ENCODE measurements around the gene GOLGA8S. TPM values are rescaled to one million over a fixed set of nuclear protein-coding genes. Genes with fewer than 3 reads are reported as not detected.
"Not testable (repeated sequence)": the region's sequence is repeated elsewhere in the genome, so short reads cannot be mapped to it uniquely, and the experiment has no call there.

GOLGA8S gene
- total RNA-seq, 1 donor from 2014 or later, result 0.32 TPM

DNA sequence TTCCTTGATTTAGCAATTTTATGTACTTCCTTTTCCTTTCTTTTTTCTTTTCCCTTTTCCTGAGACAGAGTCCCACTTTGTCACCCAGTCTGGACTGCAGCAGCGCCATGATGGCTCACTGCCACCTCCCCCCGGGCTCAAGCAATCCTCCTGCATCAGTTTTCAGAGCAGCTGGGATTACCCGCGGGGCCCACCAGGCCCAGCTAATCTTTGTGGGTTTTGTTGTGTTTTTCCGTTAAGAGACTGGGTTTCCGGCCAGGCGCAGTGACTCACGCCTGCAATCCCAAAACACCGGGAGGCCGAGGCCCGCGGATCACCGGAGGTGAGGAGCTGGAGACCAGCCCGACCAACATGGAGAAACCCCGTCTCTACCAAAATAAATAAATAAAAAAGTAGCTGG is 17.7 kb downstream of the GOLGA8S start:
- DNase-seq (ENCODE audit: low spot score), result no peak
- Mint-ChIP-seq H3K27me3 (ENCODE audit: low read depth) (peaks cover 1% of the 10 kb centered on the region), H3K4me1 (ENCODE audit: low read depth) (peaks cover 3% of the 10 kb centered on the region), H3K36me3 (ENCODE audit: low read depth) (no peaks in the 10 kb centered on the region), H3K9me3 (ENCODE audit: low read depth) (no peaks in the 10 kb centered on the region), H3K27ac (ENCODE audit: unreplicated experiment) (no peak overlapping the region), H3K4me3 (ENCODE audit: unreplicated experiment) (no peak overlapping the region)
- TF ChIP-seq, protein P1, sequence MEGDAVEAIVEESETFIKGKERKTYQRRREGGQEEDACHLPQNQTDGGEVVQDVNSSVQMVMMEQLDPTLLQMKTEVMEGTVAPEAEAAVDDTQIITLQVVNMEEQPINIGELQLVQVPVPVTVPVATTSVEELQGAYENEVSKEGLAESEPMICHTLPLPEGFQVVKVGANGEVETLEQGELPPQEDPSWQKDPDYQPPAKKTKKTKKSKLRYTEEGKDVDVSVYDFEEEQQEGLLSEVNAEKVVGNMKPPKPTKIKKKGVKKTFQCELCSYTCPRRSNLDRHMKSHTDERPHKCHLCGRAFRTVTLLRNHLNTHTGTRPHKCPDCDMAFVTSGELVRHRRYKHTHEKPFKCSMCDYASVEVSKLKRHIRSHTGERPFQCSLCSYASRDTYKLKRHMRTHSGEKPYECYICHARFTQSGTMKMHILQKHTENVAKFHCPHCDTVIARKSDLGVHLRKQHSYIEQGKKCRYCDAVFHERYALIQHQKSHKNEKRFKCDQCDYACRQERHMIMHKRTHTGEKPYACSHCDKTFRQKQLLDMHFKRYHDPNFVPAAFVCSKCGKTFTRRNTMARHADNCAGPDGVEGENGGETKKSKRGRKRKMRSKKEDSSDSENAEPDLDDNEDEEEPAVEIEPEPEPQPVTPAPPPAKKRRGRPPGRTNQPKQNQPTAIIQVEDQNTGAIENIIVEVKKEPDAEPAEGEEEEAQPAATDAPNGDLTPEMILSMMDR (IDR thresholded peaks at IDR 0.05), result no peak

DNA sequence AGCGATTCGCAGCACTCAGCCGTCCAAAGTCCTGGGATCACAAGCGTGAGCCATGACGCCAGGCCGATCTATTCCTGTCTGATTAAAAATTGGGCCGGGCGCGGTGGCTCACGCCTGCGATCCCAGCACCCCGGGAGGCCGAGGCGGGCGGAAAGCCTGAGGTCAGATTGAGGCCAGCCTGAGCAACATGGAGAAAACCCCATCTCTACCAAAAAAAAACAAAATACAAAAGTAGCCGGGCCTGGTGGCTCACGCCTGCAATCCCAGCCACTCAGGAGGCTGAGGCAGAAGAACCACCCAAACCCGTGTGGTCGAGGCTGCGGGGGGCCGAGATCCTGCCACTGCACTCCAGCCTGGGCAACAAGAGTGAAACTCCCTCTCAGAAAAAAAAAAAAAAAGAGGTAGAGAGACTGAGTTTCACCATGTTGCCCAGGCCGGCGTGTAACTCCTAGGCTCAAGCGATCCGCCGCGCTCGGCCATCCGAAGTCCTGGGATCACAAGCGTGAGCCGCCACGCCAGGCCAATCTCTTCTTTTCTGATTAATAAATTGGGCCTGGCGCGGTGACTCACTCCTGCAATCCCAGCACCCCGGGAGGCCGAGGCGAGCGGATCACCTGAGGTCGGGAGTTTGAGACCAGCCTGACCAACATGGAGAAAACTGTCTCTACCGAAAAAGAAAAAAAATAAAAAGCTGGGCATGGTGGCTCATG is 18.5 kb downstream of the GOLGA8S start:
- DNase-seq (ENCODE audit: low spot score); H3K9me3 Mint-ChIP-seq (ENCODE audit: low read depth); H3K27me3 Mint-ChIP-seq (ENCODE audit: low read depth); H3K27ac Mint-ChIP-seq (ENCODE audit: unreplicated experiment); H3K4me3 Mint-ChIP-seq (ENCODE audit: unreplicated experiment); H3K4me1 Mint-ChIP-seq (ENCODE audit: low read depth); H3K36me3 Mint-ChIP-seq (ENCODE audit: low read depth): not testable (repeated sequence)

DNA sequence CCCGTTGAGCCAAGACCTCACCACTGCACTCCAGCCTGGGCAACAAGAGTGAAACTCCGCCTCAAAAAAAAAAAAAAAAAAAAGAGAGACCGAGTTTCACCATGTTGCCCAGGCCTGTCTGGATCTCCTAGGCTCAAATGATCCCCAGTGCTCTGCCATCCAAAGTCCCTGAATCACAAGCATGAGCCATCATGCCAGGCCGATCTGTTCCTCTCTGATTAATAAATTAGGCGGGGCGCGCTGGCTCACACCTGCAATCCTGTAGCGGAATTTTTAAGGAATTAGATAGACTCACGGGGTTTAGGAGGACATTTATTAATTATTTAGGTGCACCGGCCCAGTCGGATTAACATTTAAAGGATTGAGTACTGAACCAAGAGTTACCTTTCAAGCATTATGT is 19.7 kb downstream of the GOLGA8S start:
- H3K36me3 Mint-ChIP-seq (ENCODE audit: low read depth); H3K4me3 Mint-ChIP-seq (ENCODE audit: unreplicated experiment); H3K4me1 Mint-ChIP-seq (ENCODE audit: low read depth); H3K27ac Mint-ChIP-seq (ENCODE audit: unreplicated experiment); H3K27me3 Mint-ChIP-seq (ENCODE audit: low read depth); DNase-seq (ENCODE audit: low spot score); H3K9me3 Mint-ChIP-seq (ENCODE audit: low read depth): not testable (repeated sequence)

DNA sequence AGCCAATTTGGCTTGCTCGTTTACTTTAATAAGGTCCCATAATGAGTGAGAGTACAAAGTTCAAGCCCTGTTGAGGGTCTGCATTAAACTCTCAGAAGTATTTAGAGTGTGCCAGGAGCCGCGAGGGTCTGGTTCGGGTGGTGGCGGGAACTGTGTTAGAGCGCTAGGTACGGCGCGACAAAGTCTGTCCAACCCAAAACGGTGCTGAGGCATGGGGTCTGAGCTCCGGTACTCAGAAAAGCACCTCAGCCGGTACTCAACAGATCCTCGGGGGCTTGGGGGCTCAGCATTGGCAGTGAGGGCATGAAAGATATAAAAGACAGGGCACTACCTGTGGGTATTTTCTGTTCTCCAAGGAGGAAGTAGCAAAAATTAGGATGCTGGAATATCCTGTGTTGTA is 24.4 kb downstream of the GOLGA8S start:
- not testable (repeated sequence) for H3K27me3 Mint-ChIP-seq (ENCODE audit: low read depth); DNase-seq (ENCODE audit: low spot score); H3K9me3 Mint-ChIP-seq (ENCODE audit: low read depth); H3K4me3 Mint-ChIP-seq (ENCODE audit: unreplicated experiment); H3K27ac Mint-ChIP-seq (ENCODE audit: unreplicated experiment); H3K4me1 Mint-ChIP-seq (ENCODE audit: low read depth); H3K36me3 Mint-ChIP-seq (ENCODE audit: low read depth)

DNA sequence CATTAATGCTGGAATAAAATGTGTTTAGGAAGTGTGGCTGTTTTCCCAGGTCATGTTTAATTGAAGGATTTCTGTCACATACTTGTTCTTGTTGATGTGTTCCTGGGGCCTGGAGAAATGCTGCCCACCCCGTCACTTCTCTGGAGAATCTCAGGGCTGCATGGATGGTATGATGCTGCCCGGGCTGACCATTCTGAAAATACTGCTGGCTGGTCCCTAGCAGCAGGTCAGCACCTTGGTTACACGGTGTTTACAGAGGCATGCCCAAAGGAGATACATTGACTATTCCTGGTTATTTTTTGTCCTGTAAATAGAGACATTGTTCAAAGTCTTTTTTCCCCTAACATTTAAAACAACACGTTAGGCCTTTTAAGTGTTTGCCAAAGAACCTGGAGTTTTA is 26.2 kb downstream of the GOLGA8S start:
- not testable (repeated sequence) for DNase-seq (ENCODE audit: low spot score); H3K4me3 Mint-ChIP-seq (ENCODE audit: unreplicated experiment); H3K4me1 Mint-ChIP-seq (ENCODE audit: low read depth); H3K36me3 Mint-ChIP-seq (ENCODE audit: low read depth); H3K27ac Mint-ChIP-seq (ENCODE audit: unreplicated experiment); H3K9me3 Mint-ChIP-seq (ENCODE audit: low read depth)
- H3K27me3 Mint-ChIP-seq (ENCODE audit: low read depth), result peaks cover 11% of the 10 kb centered on the region

DNA sequence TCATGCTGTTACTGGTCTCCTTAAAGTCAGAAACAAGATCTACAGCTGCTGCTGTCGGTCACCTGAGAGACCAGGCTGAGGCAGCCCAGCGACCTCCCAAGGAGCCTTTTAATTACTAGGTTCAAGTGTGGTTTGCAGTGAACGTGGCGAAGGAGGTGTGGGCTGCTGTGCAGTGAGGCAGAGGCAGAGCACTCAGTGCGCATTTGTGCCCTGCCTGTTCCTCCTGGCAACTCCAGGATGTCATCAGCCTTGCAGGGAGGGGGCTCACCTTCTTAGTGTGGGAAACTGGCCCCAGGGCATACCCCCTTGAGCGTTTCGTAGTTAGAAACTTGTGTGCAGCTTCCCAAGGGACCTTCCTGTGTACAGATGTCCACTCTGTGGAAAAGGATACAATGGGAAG is 26.6 kb downstream of the GOLGA8S start:
- not testable (repeated sequence) for H3K36me3 Mint-ChIP-seq (ENCODE audit: low read depth); H3K4me3 Mint-ChIP-seq (ENCODE audit: unreplicated experiment); H3K27ac Mint-ChIP-seq (ENCODE audit: unreplicated experiment); H3K4me1 Mint-ChIP-seq (ENCODE audit: low read depth); H3K9me3 Mint-ChIP-seq (ENCODE audit: low read depth); DNase-seq (ENCODE audit: low spot score)
- peaks cover 14% of the 10 kb centered on the region for H3K27me3 Mint-ChIP-seq (ENCODE audit: low read depth)

DNA sequence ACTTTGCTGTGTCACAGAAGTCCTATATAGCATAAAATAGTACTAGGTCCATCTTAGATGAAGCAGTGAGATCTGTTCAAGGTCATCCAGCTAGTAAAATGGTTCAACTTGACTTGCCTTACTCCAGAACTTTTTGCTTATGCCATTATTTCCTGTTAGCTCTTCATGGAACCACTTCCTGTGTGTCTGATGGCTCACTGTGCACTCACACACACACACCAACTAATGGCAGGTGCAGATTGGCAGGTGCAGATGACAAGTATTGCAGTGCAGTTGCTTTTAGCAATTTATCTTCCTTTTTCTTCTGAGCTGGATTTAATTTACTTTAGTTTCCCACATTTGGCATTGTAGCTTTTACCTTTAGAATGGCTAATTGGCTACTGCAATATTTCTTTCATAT is 29.8 kb downstream of the GOLGA8S start:
- H3K9me3 Mint-ChIP-seq (ENCODE audit: low read depth), result peaks cover 3% of the 10 kb centered on the region
- no peak for DNase-seq (ENCODE audit: low spot score)
- H3K36me3 Mint-ChIP-seq (ENCODE audit: low read depth), result no peaks in the 10 kb centered on the region
- no peak overlapping the region for H3K4me3 Mint-ChIP-seq (ENCODE audit: unreplicated experiment)
- H3K27me3 Mint-ChIP-seq (ENCODE audit: low read depth), result peaks cover 12% of the 10 kb centered on the region
- TF ChIP-seq, protein P1 (IDR thresholded peaks at IDR 0.05), result no peak
- no peak overlapping the region for H3K27ac Mint-ChIP-seq (ENCODE audit: unreplicated experiment)
- no peaks in the 10 kb centered on the region for H3K4me1 Mint-ChIP-seq (ENCODE audit: low read depth)

DNA sequence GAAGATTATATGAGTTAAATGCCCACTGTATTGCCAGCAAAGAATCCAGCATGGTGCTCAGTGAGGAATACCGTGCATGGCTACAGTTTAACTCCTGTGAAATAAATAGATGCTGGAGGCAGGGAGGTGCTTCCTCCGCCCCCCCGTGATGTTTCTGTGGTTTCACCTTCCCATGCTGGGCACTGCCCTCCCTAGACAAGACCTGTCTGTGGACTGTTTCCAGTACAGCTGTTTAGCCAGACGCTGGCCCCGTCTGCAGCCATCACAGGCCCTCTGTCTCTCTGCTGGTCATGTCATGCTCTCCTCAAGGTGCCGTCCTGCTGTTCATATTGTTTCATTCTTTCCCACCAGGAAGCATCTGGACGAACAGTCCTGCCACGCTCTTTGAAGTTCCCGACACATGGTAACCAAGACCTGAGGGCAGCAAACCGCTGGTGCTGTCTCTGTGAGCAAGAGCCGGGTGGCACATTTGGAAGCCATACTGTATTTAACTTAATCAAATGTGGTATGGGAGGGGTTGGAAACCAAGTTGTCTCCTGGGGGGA is 31.4 kb downstream of the GOLGA8S start:
- Mint-ChIP-seq H3K4me3 (ENCODE audit: unreplicated experiment) (no peak overlapping the region), H3K27ac (ENCODE audit: unreplicated experiment) (no peak overlapping the region), H3K9me3 (ENCODE audit: low read depth) (peaks cover 3% of the 10 kb centered on the region), H3K36me3 (ENCODE audit: low read depth) (no peaks in the 10 kb centered on the region), H3K4me1 (ENCODE audit: low read depth) (no peaks in the 10 kb centered on the region), H3K27me3 (ENCODE audit: low read depth) (peaks cover 12% of the 10 kb centered on the region)
- DNase-seq (ENCODE audit: low spot score), result no peak
- TF ChIP-seq, protein P1 (IDR thresholded peaks at IDR 0.05), result no peak
